GM03348 (cell line): ENCODE results near the gene TAAR5.
"Not testable (repeated sequence)": the region's sequence is repeated elsewhere in the genome, so short reads cannot be mapped to it uniquely, and the experiment has no call there.

Experiments used
- DNase-seq: peaks from one replicate; pipeline ENCODE4 v3.0.0; 2012; ENCODE audit warnings: low spot score

TAAR5 gene

GRCh38 chr6:132570221-132570777 is 19.2 kb downstream of the TAAR5 start, which contains the start of gene TAAR6:
Gene TAAR6, plus strand, starts transcription at chr6:132570322. Its CDS starts 0 bp downstream, at chr6:132570322.
- no peak for DNase-seq

GRCh38 chr6:132569170-132569569 is 20.4 kb downstream of the TAAR5 start:
- DNase-seq = no peak

GRCh38 chr6:132568611-132569010 is 20.9 kb downstream of the TAAR5 start:
- DNase-seq = no peak

GRCh38 chr6:132567566-132567965 is 22.0 kb downstream of the TAAR5 start:
- no peak for DNase-seq

- no peak for DNase-seq
Observed at GRCh38 chr6:132566404-132566803, 23.1 kb downstream of the TAAR5 start.

- DNase-seq = not testable (repeated sequence)
Observed at GRCh38 chr6:132560087-132560486, 29.5 kb downstream of the TAAR5 start.

- DNase-seq = no peak
Observed at GRCh38 chr6:132552372-132552771, 37.2 kb downstream of the TAAR5 start, which contains the start of gene TAAR8. Gene TAAR8, plus strand, starts transcription at chr6:132552672. Its CDS starts 21 bp downstream, at chr6:132552693.

GRCh38 chr6:132551214-132551613 is 38.3 kb downstream of the TAAR5 start:
- DNase-seq = no peak

- no peak for DNase-seq
Observed at GRCh38 chr6:132548746-132549463, 40.6 kb downstream of the TAAR5 start.

GRCh38 chr6:132544826-132545225 is 44.7 kb downstream of the TAAR5 start:
- DNase-seq = no peak
